Stromal cell of bone marrow (primary cell): ENCODE results near the gene ZNRF4.

Experiments used
- DNase-seq: peaks from one replicate; pipeline ENCODE4 v3.0.0-alpha.2; 2012; ENCODE audit warnings: low read depth

ZNRF4 gene

DNA sequence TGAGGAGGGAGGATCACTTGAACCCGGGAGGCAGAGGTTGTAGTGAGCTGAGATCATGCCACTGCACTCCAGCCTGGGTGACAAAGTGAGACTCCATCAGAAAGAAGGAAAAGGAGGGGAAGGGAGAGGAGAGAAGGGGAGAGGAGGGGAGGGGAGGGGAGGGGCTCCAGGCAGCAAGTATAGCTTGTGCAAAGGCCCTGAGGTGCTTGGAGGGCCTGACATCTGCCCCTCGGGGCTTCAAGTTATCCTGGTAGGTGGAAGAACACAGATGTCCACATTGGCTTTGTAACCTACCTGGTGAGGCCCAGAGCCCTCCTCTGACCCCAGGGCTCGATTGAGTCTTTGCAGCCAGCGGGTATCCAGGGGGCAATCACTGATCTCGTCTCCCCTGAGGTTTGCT is 11.5 kb upstream of the ZNRF4 start:
- DNase-seq = no peak

DNA sequence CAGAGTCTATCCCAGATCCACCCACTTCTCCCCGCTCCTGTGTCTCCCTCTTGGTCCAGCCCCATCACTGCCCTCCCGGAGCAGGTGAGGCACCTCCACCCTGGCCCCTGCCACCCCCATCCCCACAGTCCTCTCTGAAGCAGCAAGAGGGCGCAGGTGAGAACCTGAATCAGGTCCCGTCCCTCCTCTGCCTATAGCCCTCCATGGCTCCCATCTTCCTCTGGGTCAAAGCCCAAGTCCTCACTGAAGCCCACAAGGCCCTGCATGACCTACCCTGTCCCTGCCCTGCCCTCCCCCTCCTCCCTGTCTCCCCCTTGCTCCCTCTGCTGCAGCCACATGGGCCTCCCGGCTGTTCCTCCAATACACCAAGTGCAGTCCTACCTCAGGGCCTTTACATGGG is 10.8 kb upstream of the ZNRF4 start:
- no peak for DNase-seq

DNA sequence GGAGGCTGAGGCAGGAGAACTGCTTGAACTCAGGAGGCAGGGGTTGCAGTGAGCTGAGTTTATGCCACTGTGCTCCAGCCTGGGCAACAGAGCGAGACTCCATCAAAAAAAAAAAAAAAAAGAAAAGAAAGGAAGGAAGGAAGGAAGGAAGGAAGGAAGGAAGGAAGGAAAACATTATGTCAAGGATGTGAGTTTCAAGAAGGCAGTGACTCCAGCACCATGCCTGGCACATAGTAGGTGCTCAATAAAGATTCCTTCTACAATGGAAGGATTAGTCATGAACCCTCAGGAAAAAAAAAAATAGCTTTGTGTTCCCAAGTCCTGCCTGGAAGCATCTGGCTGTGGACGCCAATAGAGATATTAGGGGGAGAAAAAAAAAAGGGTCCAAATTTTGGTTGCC is 10.1 kb upstream of the ZNRF4 start:
- DNase-seq = no peak

DNA sequence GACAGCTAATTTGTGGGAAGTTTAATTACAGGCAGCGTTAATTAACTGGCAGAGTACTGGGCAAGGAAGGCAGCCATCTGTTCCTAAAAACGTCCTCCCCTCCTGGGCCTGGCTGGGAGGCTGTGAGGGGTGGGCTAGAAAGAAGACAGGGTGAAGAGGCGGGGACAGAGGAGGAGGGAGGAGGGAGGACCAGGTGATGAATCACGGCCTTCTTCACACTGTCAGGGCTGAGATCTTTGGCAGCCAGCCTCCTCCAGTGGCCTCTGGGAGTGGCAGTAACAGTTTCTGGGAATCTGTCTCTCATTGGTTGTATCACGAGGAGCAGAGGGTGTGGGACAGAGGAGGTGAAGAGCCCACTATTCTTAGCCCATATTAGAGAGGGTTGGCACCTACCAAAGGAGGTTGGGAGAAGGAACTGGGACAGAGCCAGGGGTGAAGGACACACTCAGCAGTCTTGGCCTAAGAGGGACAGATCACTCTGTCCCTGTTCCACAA is 9.6 kb upstream of the ZNRF4 start:
- DNase-seq = no peak

DNA sequence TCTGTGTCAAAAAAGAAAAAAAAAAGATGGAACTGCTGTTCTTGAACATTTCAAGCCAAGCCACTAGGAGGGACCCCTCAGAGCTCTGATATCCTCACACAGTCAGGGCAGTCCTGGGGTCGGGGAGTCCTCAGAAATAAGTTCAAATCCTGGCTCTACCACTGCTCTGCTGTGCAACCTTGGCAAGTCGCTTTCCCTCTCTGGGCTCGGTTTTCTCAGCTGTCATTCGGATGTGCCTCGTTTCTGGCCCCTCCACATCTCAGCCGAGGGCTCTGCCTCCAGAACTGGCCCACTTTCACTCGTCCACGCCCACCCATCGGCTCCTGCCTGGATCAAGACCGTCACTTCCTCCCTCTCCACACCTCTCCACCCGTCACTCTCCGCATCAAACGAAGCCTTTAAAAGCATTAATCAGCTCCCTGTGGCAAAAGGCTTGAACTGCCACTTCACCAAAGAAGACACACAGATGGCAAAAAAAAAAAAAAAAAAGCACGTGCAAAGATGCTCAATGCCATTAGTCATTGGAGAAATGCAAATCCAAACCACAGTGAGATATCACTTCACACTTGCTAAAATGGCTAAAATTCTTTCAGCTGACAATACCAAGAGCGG is 7.4 kb upstream of the ZNRF4 start:
- no peak for DNase-seq

DNA sequence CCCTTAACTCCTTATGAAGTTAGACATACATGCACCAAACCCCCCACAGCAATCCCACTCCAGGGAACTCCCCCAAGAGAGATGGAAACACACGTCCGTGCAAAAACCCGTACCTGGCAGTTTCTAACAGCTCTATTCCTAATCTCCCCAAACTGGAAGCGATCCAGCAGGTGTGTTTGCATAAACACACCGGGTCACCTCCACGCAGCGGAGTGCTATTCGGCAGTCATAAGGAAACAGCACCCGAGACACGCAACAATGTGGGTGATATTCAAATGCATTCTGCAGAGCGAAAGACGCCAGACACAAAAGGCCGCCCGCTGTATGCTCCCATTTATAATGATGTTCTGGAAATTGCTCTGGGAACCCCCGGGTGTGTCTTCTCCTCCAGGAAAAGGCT is 6.8 kb upstream of the ZNRF4 start:
- no peak for DNase-seq

DNA sequence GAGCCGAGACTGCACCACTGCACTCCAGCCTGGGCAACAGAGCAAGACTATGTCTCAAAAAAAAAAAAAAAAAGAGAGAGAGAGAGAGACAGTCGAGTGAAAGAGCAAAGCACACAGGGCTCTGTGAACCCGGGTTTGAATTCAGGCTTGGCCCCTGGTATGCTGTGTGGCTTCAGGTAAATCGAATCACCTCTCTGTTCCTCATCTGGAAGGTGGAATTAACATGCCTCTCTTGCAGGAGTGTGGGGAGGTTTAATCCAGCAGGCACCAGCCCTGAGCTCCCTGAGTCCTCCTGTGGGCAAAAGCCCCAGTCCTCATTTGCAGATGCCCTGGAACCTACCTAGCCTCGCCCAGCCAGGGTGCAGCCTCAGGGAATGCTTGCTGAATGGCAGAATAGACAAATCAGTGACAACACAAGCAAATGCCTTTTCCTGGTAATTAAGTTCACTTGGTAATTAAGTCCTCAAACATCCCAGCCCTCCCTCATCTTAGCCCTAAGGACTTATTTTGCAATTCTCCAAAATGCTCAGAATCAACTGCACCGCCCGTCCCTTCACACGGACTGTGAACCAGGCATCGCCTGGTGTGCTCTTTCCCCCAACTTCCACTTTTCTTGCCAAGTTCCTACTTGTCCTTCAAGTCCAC is 4.6 kb upstream of the ZNRF4 start:
- no peak for DNase-seq

DNA sequence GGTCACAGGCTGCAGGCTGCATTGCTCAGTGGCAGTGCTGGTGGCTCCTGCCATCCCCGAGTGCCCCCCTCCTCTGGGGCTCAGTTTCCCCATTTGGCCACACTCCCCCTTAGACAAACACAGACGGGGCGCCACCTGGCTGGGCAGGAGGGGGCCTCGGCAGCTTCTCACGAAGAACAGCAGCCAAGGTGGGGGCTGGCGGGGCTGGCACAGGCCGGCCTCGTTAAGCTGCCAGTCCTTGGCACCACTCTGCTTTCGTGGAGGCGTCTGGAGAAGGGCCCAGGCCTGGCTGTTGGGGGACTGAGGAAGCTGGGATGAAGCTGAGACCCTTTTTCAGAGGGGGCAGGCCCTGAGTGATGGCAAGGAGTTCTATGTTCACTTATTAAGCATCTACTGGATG is 3.7 kb upstream of the ZNRF4 start:
- no peak for DNase-seq

DNA sequence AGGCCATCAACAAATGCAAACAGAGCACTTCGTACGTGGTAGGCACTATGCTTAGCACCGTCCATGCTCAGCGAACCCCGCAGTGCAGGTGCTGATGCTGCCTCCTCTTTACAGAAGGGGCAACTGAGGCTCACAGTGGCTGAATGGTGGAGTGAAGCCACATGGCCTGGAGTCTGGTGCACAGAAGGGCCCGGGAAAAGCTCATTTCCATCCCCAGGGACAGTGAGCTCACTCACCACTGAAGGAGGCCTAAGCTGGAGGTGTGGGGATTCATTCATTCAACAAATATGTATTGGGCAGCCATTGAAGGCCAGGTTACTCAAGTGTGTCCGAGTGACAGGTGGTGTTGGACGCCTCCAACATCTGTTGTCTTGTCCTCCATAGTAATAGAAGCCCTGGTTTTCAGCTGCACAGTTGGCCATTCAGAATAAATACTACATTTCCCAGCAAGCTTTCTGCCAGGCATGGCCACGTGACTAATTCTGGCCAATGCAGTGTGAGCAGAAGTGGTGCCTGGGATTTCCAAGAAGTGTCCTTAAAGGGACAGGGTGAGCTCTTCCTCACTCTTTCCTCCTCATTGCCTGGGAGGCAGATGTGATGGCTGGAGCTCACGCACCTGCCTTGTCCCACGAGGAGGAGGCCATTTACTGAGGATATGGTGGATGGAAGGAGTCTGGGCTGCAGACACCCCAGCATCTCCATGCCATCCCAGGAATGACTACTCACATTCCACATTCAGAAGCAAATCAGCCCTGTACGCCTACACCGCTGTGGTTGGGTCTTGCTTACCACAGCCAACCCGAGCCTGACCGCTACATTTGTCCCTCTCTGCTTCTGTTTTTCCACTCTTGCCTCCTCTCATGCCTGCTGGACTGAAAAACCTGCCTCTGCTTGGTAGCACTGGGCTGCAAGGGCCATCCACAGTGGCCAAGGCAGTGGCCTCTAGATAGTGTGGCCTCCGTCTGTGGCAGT is 2.3 kb upstream of the ZNRF4 start:
- DNase-seq = no peak

DNA sequence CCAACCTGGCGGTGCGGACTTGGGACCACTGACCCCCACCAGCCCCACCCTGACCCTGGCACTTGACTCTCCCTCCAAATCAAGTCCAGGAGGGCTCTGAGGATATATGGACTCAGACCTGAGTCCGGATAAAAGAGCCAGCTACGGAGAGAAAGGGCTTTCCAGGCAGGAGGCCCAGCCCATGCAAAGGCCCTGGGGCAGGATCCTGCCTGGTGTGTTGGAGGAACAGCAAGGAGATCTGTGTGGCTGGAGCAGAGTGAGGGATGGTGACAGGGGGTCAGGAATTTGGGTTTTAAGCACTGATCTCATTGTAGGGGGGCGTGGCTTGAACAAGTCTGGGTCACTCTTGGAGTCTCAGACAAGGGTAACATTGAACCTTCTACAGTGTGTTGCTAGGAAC is 474 bp upstream of the ZNRF4 start:
- no peak for DNase-seq

DNA sequence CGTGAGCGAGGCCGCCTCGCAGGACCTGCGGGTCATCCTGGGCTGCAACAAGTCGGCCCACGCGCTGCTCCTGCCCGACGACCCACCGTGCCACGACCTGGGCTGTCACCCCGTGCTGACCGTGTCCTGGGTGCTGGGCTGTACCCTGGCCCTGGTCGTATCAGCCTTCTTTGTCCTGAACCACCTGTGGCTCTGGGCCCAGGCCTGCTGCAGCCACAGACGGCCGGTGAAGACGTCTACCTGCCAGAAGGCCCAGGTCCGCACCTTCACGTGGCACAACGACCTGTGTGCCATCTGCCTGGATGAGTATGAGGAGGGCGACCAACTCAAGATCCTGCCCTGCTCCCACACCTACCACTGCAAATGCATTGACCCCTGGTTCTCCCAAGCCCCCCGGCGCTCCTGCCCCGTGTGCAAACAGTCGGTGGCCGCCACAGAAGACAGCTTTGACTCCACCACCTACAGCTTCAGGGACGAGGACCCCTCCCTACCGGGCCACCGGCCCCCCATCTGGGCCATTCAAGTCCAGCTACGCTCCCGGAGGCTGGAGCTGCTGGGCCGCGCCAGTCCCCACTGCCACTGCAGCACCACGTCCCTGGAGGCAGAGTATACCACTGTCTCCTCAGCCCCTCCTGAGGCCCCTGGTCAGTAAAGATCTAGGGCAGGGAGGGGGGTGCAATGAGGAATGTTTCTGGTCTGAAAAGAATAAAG is 1.1 kb downstream of the ZNRF4 start:
- DNase-seq = no peak

DNA sequence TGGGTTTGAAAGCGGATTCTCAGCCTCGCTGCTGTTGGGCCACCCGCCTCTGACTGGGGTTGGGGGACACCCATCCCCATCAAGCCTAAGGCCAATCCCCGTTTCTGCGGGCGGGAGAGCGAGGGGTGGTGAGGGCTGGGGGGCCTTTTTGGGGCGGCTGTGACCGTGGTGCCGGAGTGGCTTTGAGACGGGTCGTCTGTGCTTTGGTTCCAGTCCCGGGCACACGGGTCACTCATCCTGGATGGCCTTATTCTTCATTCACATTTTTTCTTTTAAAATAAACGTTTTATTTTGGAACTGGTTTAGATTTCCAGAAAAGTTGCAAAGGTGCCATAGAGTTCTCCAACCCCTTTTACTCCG is 1.6 kb downstream of the ZNRF4 start:
- no peak for DNase-seq

DNA sequence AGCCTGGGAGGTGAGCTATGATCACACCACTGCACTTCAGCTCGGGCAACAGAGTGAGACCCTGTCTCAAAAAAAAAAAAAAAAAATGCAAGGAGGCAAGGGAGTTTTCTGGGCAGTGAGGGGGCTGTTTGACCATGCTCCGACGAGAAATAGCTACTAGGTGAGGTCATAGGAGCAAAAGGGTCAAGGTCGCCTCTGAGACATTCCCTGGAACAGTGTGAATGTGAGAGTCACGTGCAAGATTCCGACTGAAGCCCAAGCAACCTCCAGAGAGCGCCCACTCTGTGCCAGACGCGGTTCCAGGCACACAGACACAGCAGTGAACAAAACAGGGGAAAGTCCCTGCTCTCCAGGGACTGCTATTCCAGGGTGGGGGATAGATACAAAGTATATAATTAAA is 2.5 kb downstream of the ZNRF4 start:
- no peak for DNase-seq

DNA sequence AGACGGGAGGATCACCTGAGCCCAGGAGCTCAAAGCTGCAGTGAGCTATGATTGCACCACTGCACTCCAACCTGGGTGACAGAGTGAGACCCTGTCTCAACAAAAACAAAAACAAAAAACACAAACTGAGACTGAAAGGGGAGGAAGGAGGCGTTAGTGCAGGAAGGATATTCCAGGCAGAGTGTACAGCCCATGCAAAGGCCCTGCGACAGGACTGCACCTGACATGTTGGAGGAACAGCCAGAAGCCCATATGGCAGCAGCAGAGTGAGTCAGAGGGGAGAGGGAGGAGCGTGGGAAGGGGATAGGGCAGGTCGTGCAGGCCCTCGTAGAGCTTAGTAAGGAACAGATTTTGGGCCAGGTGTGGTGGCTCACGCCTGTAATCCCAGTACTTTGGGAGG is 3.2 kb downstream of the ZNRF4 start:
- no peak for DNase-seq

DNA sequence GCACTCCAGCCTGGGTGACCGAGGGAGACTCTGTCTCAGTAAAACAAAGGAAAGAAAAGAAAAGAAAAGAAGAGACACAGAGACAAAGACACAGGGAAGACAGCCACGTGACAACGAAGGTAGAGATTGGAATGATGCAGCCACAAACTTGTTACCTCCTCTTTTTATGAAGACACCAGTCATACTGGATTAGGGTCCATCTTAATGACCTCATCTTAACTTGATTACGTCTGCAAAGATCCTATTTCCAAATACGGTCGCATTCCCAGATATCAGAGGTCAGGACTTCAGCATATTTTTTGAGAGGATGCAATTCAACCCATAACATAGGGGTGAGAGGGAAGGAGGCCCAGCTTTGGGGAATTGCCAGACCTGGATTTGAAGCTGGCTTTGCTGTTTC is 4.1 kb downstream of the ZNRF4 start:
- DNase-seq = no peak

DNA sequence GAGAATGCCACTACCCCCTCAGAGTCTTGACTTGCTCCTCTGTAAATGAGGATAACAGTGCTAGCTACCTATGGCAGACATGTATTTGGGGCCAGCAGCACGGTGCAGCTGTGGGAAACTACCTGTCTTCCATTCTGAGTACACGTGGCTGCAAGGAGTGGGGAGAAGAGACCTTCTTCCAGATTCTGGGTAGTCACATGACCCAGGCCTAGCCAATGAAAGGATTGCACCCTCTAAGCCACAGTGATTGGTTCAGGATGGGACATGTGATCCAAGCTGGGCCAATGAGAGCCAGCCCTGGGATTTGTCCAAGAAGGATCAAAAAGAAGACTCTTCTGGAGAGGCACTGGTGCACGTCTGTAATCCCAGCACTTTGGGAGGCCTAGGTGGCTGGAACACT is 5.5 kb downstream of the ZNRF4 start:
- no peak for DNase-seq

DNA sequence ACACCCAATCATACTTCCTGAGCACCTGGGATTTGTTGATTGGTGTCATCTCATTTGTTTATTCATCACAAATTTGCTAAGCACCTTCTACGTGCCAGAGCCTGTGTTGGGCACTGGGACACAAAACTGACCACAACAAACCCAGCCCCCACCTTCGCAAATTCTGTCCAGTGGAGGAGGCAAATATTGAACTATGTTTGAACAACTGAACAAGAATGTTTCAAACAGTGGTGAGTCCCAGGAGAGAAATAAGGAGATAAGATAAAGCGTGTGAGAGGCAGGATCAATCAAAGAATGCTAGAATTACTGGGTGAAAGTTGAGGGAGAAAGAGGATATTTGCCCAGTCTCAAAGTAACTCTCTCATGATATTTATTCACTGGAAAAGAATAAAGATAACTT is 8.7 kb downstream of the ZNRF4 start:
- no peak for DNase-seq

DNA sequence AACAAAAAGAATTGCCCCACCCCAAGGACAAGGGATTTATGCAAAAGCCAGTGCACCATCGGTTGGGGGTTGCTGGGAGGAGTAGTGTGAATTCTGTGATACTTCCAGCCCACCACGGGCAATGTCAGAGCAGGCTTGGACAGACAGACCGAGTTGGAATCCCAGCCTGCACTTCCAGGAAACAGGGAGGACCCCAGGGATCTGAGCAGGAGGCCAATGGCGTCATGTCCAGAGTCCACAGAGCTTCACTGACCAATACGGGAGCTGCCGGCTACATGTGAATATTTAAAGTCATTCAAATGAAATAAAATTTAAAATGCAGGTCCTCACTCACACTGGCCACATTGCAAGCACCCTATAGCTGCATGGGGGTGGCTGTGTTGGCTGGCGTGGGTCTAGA is 10.9 kb downstream of the ZNRF4 start:
- DNase-seq = no peak

DNA sequence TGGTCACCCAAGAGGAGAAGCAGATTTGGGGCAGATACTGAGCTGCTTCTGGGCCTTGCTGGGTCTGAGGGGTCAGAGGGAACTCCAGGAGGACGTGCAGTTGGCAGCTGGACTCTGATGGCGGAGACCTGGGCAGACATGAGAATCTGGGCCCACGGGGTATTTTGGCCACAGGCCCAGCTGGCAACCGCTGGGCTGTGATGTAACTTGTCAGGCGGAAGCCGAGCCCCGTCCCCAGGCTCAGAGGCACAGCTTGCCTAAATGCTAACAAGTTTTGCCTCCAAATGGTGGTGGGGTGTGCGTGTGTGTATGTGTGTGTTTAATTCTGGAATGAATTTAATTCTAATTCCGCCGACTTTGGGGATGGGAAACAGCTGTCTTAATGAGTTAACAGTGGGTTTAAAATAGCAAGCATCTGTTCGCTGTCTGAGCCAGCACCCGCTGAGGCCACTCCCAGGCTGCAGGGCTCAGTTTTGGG is 11.6 kb downstream of the ZNRF4 start:
- DNase-seq = no peak

DNA sequence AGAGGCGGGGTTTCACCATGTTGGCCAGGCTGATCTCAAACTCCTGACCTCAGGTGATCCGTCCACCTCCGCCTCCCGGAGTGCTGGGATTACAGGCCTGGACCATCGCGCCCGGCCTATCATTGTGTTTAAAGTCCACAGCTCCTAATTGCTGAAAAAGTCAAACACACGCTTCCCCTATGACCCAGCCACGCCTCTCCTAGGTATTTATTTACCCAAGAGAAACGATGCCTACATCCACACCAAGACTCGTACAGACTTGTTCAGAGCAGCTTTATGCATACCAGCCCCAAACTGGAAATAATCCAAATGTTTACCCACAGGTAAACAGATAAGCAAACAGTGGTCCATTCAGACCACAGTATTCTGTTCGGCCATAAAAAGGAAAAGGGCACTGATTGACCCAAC is 15.1 kb downstream of the ZNRF4 start:
- DNase-seq = no peak

DNA sequence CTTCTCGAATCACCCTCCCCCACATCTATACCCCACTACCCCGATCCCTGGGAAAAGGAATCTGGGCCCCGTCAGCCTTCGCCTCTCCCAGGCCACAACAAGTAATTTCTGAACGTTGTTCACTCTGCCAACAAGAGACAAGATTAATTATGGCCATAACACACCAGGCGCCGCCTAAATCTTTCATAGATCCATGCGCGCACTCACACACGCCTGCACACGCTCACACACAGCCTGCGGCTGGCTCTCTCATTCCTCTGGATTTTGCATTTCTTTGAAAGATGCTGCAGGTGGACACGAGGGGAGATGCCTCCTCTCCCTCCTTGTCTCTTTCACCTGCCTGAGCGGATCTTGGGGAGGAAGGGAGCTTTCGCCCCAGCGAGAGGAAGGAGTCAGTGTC is 17.1 kb downstream of the ZNRF4 start:
- DNase-seq = no peak

DNA sequence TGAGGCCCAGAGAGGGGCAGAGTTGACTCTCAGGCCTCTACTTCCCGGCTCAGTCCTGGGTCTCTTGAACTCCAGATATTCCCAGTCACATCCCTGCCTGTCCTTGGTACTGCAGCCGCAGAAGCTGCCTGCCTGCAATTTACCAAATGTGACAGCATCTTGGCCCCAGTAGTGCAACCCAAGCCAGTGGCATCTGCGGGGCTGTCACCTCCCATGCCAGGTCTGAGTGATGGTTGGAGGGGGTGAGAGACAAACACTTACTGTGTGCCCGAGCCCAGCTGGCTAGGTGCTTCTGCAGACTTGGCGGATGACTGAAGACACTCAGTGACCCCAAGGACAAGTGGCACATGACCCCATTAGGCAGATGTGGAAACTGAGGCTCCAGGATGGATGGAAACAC is 18.4 kb downstream of the ZNRF4 start:
- no peak for DNase-seq
